KMS-11 (cell line): Measurements from ENCODE around the gene ITIH6.

Source experiments
- H2AFZ ChIP-seq: fragments of 200-600 bp; sonication (generic); 2 replicates; pipeline ENCODE4 v1.6.1; 2016; ENCODE audit warnings: antibody characterized with exemption, mixed run types, low read depth
- H3K27ac ChIP-seq: fragments of 200-600 bp; sonication (generic); 2 replicates; pipeline ENCODE4 v1.6.1; 2016; ENCODE audit warnings: mild to moderate bottlenecking, mixed run types
- H3K27me3 ChIP-seq: fragments of 200-600 bp; sonication (generic); 2 replicates; pipeline ENCODE4 v1.6.1; 2017; ENCODE audit warnings: mild to moderate bottlenecking, low read depth, mixed run types, moderate library complexity; ENCODE audit not compliant: insufficient read depth
- H3K36me3 ChIP-seq: fragments of 200-600 bp; sonication (generic); 2 replicates; pipeline ENCODE4 v1.6.1; 2017; ENCODE audit warnings: mild to moderate bottlenecking, mixed run types; ENCODE audit not compliant: insufficient read depth
- H3K4me1 ChIP-seq: fragments of 200-600 bp; sonication (generic); 2 replicates; pipeline ENCODE4 v1.6.1; 2016; ENCODE audit warnings: mild to moderate bottlenecking, low read depth, mixed run types; ENCODE audit not compliant: poor library complexity, severe bottlenecking
- H3K4me2 ChIP-seq: fragments of 200-600 bp; sonication (generic); 2 replicates; pipeline ENCODE4 v1.7.0; 2016; ENCODE audit warnings: mild to moderate bottlenecking, mixed run types
- H3K4me3 ChIP-seq: fragments of 200-600 bp; sonication (generic); IDR thresholded peaks from 2 replicates; pipeline ENCODE4 v1.6.1; 2017; ENCODE audit warnings: low read depth, low read length, mixed read lengths; ENCODE audit not compliant: insufficient read depth
- H3K79me2 ChIP-seq: fragments of 200-600 bp; sonication (generic); 2 replicates; pipeline ENCODE4 v1.6.1; 2016; ENCODE audit warnings: low read depth, mixed run types; ENCODE audit not compliant: insufficient read depth
- H3K9ac ChIP-seq: fragments of 200-600 bp; sonication (generic); 2 replicates; pipeline ENCODE4 v1.6.1; 2016; ENCODE audit warnings: mild to moderate bottlenecking, mixed run types
- H4K20me1 ChIP-seq: fragments of 200-600 bp; sonication (generic); 2 replicates; pipeline ENCODE4 v1.6.1; 2016; ENCODE audit warnings: mild to moderate bottlenecking, mixed run types; ENCODE audit not compliant: insufficient read depth
- CTCF ChIP-seq: fragments of 200-600 bp; sonication (generic); conservative IDR thresholded peaks from 2 replicates; pipeline ENCODE4 v1.6.1; 2017; ENCODE audit warnings: low read depth, mild to moderate bottlenecking, antibody characterized with exemption, low read length, moderate library complexity, mixed read lengths

ITIH6 gene

DNA sequence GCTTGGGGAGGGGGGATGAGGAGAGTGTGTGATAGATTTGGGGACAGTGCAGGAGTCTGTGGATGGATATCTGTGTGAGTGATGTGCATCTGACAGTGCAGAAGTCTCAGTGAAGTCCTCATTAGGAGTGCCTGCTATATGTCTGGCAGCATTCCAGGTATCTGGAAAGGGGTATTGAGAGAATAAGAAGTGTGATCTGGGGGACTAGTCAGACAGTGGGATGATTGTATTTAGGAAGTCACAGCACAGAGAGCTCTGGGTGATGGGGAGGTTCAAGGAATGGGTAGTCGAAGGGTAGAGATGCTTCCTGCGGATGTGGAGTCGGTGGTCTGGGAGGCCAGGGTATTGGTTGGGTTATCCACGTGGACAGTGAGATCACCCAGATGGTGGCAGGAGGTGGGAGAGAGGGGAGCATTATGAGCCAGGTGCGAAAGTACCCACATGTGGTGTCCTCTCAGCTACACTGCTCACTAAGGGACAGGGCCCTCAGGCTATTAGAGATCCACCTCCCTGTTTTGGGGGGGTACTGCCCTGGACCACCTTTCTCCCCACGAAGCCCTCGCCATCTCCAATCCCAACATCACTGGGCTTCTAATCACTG is 19.3 kb upstream of the ITIH6 start:
- Histone ChIP-seq H3K27me3 (no peaks in the 10 kb centered on the region), H3K4me1 (no peaks in the 10 kb centered on the region), H3K4me2 (no peak overlapping the region), H3K27ac (no peak overlapping the region), H3K79me2 (no peaks in the 10 kb centered on the region), H2AFZ (no peak overlapping the region), H3K4me3 (no peak overlapping the region), H3K9ac (no peak overlapping the region), H4K20me1 (no peaks in the 10 kb centered on the region), H3K36me3 (no peaks in the 10 kb centered on the region)
- TF ChIP-seq CTCF = no peak

- peaks cover 7% of the 10 kb centered on the region for H3K4me1 ChIP-seq
- no peak overlapping the region for H3K4me3 ChIP-seq
- H3K9ac ChIP-seq = no peak overlapping the region
- no peaks in the 10 kb centered on the region for H4K20me1 ChIP-seq
- no peaks in the 10 kb centered on the region for H3K79me2 ChIP-seq
- no peaks in the 10 kb centered on the region for H3K27me3 ChIP-seq
- TF ChIP-seq CTCF = no peak
- no peaks in the 10 kb centered on the region for H3K36me3 ChIP-seq
- no peak overlapping the region for H2AFZ ChIP-seq
- no peak overlapping the region for H3K4me2 ChIP-seq
- H3K27ac ChIP-seq = no peak overlapping the region
Observed at GRCh38 chrX:54812306-54812705, 14.3 kb upstream of the ITIH6 start.

GRCh38 chrX:54811301-54811885 is 13.3 kb upstream of the ITIH6 start:
- no peaks in the 10 kb centered on the region for H4K20me1 ChIP-seq
- H3K27ac ChIP-seq = no peak overlapping the region
- H3K4me1 ChIP-seq = peaks cover 7% of the 10 kb centered on the region
- no peak overlapping the region for H3K4me3 ChIP-seq
- no peaks in the 10 kb centered on the region for H3K36me3 ChIP-seq
- no peaks in the 10 kb centered on the region for H3K79me2 ChIP-seq
- H3K4me2 ChIP-seq = no peak overlapping the region
- H3K9ac ChIP-seq = no peak overlapping the region
- TF ChIP-seq CTCF = no peak
- H3K27me3 ChIP-seq = no peaks in the 10 kb centered on the region
- H2AFZ ChIP-seq = no peak overlapping the region

DNA sequence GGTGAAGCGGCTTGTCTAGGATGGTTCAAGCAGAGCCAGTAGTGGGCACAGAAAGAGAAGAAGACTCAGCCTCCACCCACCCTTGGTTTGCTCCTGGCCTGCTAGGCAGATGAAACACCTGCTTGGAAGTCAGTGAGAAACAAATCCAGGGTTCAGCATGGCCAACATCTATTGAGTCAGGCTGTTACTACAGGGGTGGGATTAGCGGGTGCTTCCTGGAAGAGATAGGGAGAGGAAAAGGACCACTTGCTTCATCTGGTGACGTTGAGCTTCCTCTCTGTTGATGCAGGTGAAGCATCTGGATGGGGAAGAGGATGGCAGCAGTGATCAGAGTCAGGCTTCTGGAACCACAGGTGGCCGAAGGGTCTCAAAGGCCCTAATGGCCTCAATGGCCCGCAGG is 12.5 kb upstream of the ITIH6 start:
- Histone ChIP-seq H3K4me2 (no peak overlapping the region; the same call in 1 of the 2 replicates), H4K20me1 (no peaks in the 10 kb centered on the region), H3K36me3 (no peaks in the 10 kb centered on the region), H2AFZ (no peak overlapping the region), H3K27ac (no peak overlapping the region), H3K79me2 (no peaks in the 10 kb centered on the region), H3K27me3 (no peaks in the 10 kb centered on the region), H3K4me1 (peaks cover 7% of the 10 kb centered on the region), H3K4me3 (no peak overlapping the region), H3K9ac (no peak overlapping the region)
- TF ChIP-seq CTCF = no peak
